H1 (cell line): ENCODE data around the gene ARID5B. TPM values are rescaled to one million over a fixed set of nuclear protein-coding genes. Genes with fewer than 3 reads are reported as not detected.

ENCODE experiments used
- CTCF ChIA-PET: fragments of 300-600 bp; sonication (Branson Sonifier 250); formaldehyde crosslinking; loops from one replicate; lab custom pipeline; 2021; ENCODE audit not compliant: partially characterized antibody; lab: Charles Lee
- POLR2A ChIA-PET: fragments of 300-600 bp; sonication (Branson Sonifier 250); formaldehyde crosslinking; loops from one replicate; lab custom pipeline; 2021; ENCODE audit warnings: inconsistent platforms; ENCODE audit not compliant: partially characterized antibody; lab: Charles Lee
- DNase-seq, 2 experiments: peaks; one replicate each; pipeline versions ENCODE4 v3.0.0 to v3.0.0-alpha.2; 2010 to 2022; ENCODE audit warnings: low spot score in 2 of 2, low read depth in 1 of 2, mixed read lengths in 1 of 2
- FAIRE-seq: peaks from 2 replicates; lab custom pipeline; 2011; peaks lifted over from hg19 to GRCh38; lab: Jason Lieb, UNC
- H2AFZ ChIP-seq: 2 replicates; pipeline ENCODE4 v1.8.1; 2012; ENCODE audit warnings: low read length, inconsistent platforms
- H2AK5ac ChIP-seq: 2 replicates; pipeline ENCODE4 v1.6.1; 2013; ENCODE audit warnings: low read depth, low read length
- H2BK120ac ChIP-seq: replicated peaks from 2 replicates; pipeline ENCODE3; 2013; ENCODE audit warnings: low read depth, low read length, inconsistent platforms
- H2BK12ac ChIP-seq: 2 replicates; pipeline ENCODE4 v1.6.1; 2013; ENCODE audit warnings: low read depth, low read length
- H2BK15ac ChIP-seq: 2 replicates; pipeline ENCODE4 v1.6.1; 2013; ENCODE audit warnings: low read length
- H2BK20ac ChIP-seq: 2 replicates; pipeline ENCODE4 v1.6.1; 2013; ENCODE audit warnings: low read length
- H2BK5ac ChIP-seq: 2 replicates; pipeline ENCODE4 v1.6.1; 2013; ENCODE audit warnings: low read depth, low read length
- H3K14ac ChIP-seq: 2 replicates; pipeline ENCODE4 v1.6.1; 2013; ENCODE audit warnings: inconsistent platforms; ENCODE audit not compliant: insufficient read length
- H3K18ac ChIP-seq: 2 replicates; pipeline ENCODE4 v1.6.1; 2013; ENCODE audit warnings: low read length; ENCODE audit errors: extremely low read depth
- H3K23ac ChIP-seq: 2 replicates; pipeline ENCODE4 v1.6.1; 2013; ENCODE audit warnings: inconsistent platforms; ENCODE audit not compliant: insufficient read length
- H3K23me2 ChIP-seq: 2 replicates; pipeline ENCODE4 v1.6.1; 2013; ENCODE audit warnings: low read depth, low read length
- H3K27ac ChIP-seq: 2 replicates; pipeline ENCODE4 v1.6.1; 2011; ENCODE audit warnings: low read depth, low read length, inconsistent platforms
- H3K27me3 ChIP-seq, 4 experiments: replicated peaks in 1 of 4; 1 replicate in 1 of 4; 2 replicates in 3 of 4; pipeline versions ENCODE4 v1.6.1 to v1.8.1; 2011 to 2013; ENCODE audit warnings: low read length in 3 of 4, mild to moderate bottlenecking in 3 of 4, inconsistent platforms in 2 of 4, mixed read lengths in 2 of 4, moderate library complexity in 1 of 4; ENCODE audit not compliant: control insufficient read depth in 3 of 4, insufficient read depth in 3 of 4; ENCODE audit errors: extremely low read depth in 1 of 4
- H3K36me3 ChIP-seq, 4 experiments: 2 replicates each; pipeline versions ENCODE4 v1.6.1 to v1.8.1; 2011 to 2013; ENCODE audit warnings: mild to moderate bottlenecking in 4 of 4, low read length in 3 of 4, moderate library complexity in 2 of 4, control low read depth in 1 of 4, inconsistent platforms in 1 of 4; ENCODE audit not compliant: insufficient read depth in 4 of 4, control insufficient read depth in 2 of 4
- H3K4ac ChIP-seq: replicated peaks from 2 replicates; pipeline ENCODE3; 2013; ENCODE audit warnings: low read length, low read depth, mixed read lengths, inconsistent platforms; ENCODE audit not compliant: insufficient read length
- H3K4me1 ChIP-seq, 4 experiments: replicated peaks in 1 of 4; 1 replicate in 1 of 4; 2 replicates in 3 of 4; pipeline versions ENCODE4 v1.6.1 to v1.8.1; 2011 to 2013; ENCODE audit warnings: low read length in 3 of 4, inconsistent platforms in 2 of 4, mixed read lengths in 1 of 4; ENCODE audit not compliant: insufficient read depth in 4 of 4, control insufficient read depth in 3 of 4
- H3K4me2 ChIP-seq, 2 experiments: 2 replicates each; pipeline versions ENCODE4 v1.6.1 to v1.8.1; 2011 to 2013; ENCODE audit warnings: low read depth in 2 of 2, low read length in 2 of 2, control low read depth in 1 of 2, inconsistent platforms in 1 of 2, mild to moderate bottlenecking in 1 of 2; ENCODE audit not compliant: insufficient read depth in 1 of 2
- H3K4me3 ChIP-seq, 4 experiments: fragments of 200-600, 300-600 bp in 1 of 4; sonication (generic), shearing (Covaris generic), sonication (Bioruptor Twin) in 1 of 4; 2 replicates each; pipeline versions ENCODE4 v1.5.1 to v1.8.1; 2011 to 2016; ENCODE audit warnings: low read length in 4 of 4, low read depth in 3 of 4, control low read depth in 2 of 4, inconsistent platforms in 2 of 4, mild to moderate bottlenecking in 2 of 4, mixed read lengths in 1 of 4, moderate library complexity in 1 of 4; ENCODE audit not compliant: insufficient read depth in 2 of 4; ENCODE audit errors: extremely low read depth in 1 of 4
- H3K56ac ChIP-seq: replicated peaks from 2 replicates; pipeline ENCODE3; 2013; ENCODE audit warnings: low read depth, mild to moderate bottlenecking, mixed read lengths, low read length, inconsistent platforms; ENCODE audit not compliant: insufficient read length
- H3K79me1 ChIP-seq: 2 replicates; pipeline ENCODE4 v1.6.1; 2013; ENCODE audit warnings: low read depth, low read length, control low read depth
- H3K79me2 ChIP-seq, 2 experiments: 2 replicates each; pipeline versions ENCODE4 v1.6.1 to v1.8.1; 2012 to 2013; ENCODE audit warnings: low read length in 2 of 2, mild to moderate bottlenecking in 2 of 2, inconsistent platforms in 1 of 2; ENCODE audit not compliant: insufficient read depth in 2 of 2, control insufficient read depth in 1 of 2
- H3K9ac ChIP-seq, 4 experiments: replicated peaks in 1 of 4; 1 replicate in 1 of 4; 2 replicates in 3 of 4; pipeline versions ENCODE4 v1.6.1 to v1.8.1; 2011 to 2013; ENCODE audit warnings: low read depth in 3 of 4, low read length in 3 of 4, control low read depth in 2 of 4, mild to moderate bottlenecking in 2 of 4, moderate library complexity in 2 of 4, inconsistent platforms in 1 of 4; ENCODE audit errors: extremely low read depth in 1 of 4
- H3K9me3 ChIP-seq, 2 experiments: 2 replicates each; pipeline versions ENCODE4 v1.6.1 to v1.8.1; 2012 to 2013; ENCODE audit warnings: mild to moderate bottlenecking in 2 of 2, moderate library complexity in 2 of 2, control low read depth in 1 of 2, inconsistent platforms in 1 of 2, low read depth in 1 of 2, low read length in 1 of 2, mixed read lengths in 1 of 2; ENCODE audit not compliant: insufficient read depth in 2 of 2
- H4K20me1 ChIP-seq, 2 experiments: replicated peaks in 1 of 2; 2 replicates each; pipeline versions ENCODE3 to v1.8.1; 2011 to 2013; ENCODE audit warnings: inconsistent platforms in 2 of 2, low read length in 2 of 2, mild to moderate bottlenecking in 1 of 2; ENCODE audit not compliant: insufficient read depth in 2 of 2, control insufficient read depth in 1 of 2
- H4K5ac ChIP-seq: 2 replicates; pipeline ENCODE4 v1.6.1; 2013; ENCODE audit warnings: low read length, low read depth, mixed read lengths, inconsistent platforms; ENCODE audit not compliant: insufficient read length
- H4K8ac ChIP-seq: 2 replicates; pipeline ENCODE4 v1.8.0; 2013; ENCODE audit warnings: mild to moderate bottlenecking, moderate library complexity, low read length, inconsistent platforms; ENCODE audit not compliant: insufficient read depth; ENCODE audit errors: extremely low read depth
- H4K91ac ChIP-seq: replicated peaks from 2 replicates; pipeline ENCODE3; 2013; ENCODE audit warnings: low read length, mixed read lengths, inconsistent platforms; ENCODE audit not compliant: insufficient read length
- ASH2L ChIP-seq: fragments of 200-600, 300-600 bp; sonication (generic); IDR thresholded peaks from one replicate; pipeline ENCODE4 v1.7.1; 2017; ENCODE audit warnings: low read length
- BCL11A ChIP-seq, 2 experiments: IDR thresholded peaks; one replicate each; pipeline ENCODE4 v1.6.1; 2011; ENCODE audit warnings: low read depth in 2 of 2, low read length in 2 of 2, mild to moderate bottlenecking in 2 of 2
- CHD1 ChIP-seq: IDR thresholded peaks from 2 replicates; pipeline ENCODE4 v1.6.1; 2012; ENCODE audit warnings: low read depth, low read length, improper control_type of control experiment
- CHD2 ChIP-seq: IDR thresholded peaks from 2 replicates; pipeline ENCODE4 v1.6.1; 2012; ENCODE audit warnings: low read length, improper control_type of control experiment
- CREB1 ChIP-seq: IDR thresholded peaks from 2 replicates; pipeline ENCODE4 v1.6.1; 2012; ENCODE audit warnings: inconsistent platforms
- HDAC2 ChIP-seq, 2 experiments: fragments of 300-600 bp in 1 of 2; sonication (generic) in 1 of 2; IDR thresholded peaks; 2 replicates each; pipeline ENCODE4 v1.6.1; 2011 to 2012; ENCODE audit warnings: low read depth in 2 of 2, low read length in 2 of 2, mild to moderate bottlenecking in 2 of 2, moderate library complexity in 2 of 2, borderline replicate concordance in 1 of 2, inconsistent platforms in 1 of 2
- KDM4A ChIP-seq: IDR thresholded peaks from one replicate; pipeline ENCODE4 v1.7.1; 2012; ENCODE audit warnings: low read depth, mild to moderate bottlenecking, moderate library complexity, low read length, inconsistent platforms; ENCODE audit not compliant: severe bottlenecking
- MAX ChIP-seq: IDR thresholded peaks from 2 replicates; pipeline ENCODE4 v1.6.1; 2012; ENCODE audit warnings: inconsistent platforms
- SAP30 ChIP-seq: fragments of 300-600 bp; sonication (generic); IDR thresholded peaks from 2 replicates; pipeline ENCODE4 v1.7.1; 2012; ENCODE audit warnings: low read length, moderate library complexity, mild to moderate bottlenecking, inconsistent platforms; ENCODE audit not compliant: insufficient read depth, insufficient replicate concordance
- SIN3A ChIP-seq, 2 experiments: IDR thresholded peaks in 1 of 2; conservative IDR thresholded peaks in 1 of 2; 2 replicates each; pipeline ENCODE4 v1.6.1; 2011 to 2012; ENCODE audit warnings: low read length in 2 of 2, improper control_type of control experiment in 1 of 2, low read depth in 1 of 2, mild to moderate bottlenecking in 1 of 2
- SP2 ChIP-seq: IDR thresholded peaks from 2 replicates; pipeline ENCODE4 v1.6.1; 2012; ENCODE audit warnings: mild to moderate bottlenecking, low read length, inconsistent platforms
- SP4 ChIP-seq: IDR thresholded peaks from 2 replicates; pipeline ENCODE4 v1.6.1; 2012; ENCODE audit warnings: low read length, inconsistent platforms
- YY1 ChIP-seq: IDR thresholded peaks from 2 replicates; pipeline ENCODE4 v1.6.1; 2011; ENCODE audit warnings: low read depth, mild to moderate bottlenecking, low read length
- WGBS, 2 experiments: shearing (Covaris generic) in 1 of 2; methylation state at CpG; one replicate each; pipeline versions ENCODE4 v1.1.6 to v1.1.7; 2013 to 2015; ENCODE audit warnings: low lambda C conversion rate in 2 of 2, mixed read lengths in 2 of 2, inconsistent platforms in 1 of 2, low coverage in 1 of 2, missing lambda C conversion rate in 1 of 2; ENCODE audit not compliant: insufficient replicate concordance in 2 of 2, insufficient coverage in 1 of 2, insufficient read length in 1 of 2; ENCODE audit errors: extremely low coverage in 1 of 2, missing lambda C conversion rate in 1 of 2; 5-methylcytosine and 5-hydroxymethylcytosine counted together
- polyA plus RNA-seq, 7 experiments: library from polyadenylated mRNA; depleted of rRNA in 3 of 7; stranded (reverse) in 5 of 7; unstranded in 2 of 7; fragments of >200 nt in 5 of 7; fragments of 200-250 nt in 2 of 7; gene quantifications; 1 replicate in 5 of 7; 2 replicates in 1 of 7; 4 replicates in 1 of 7; pipeline versions ENCODE4 v1.2.1 to v1.2.3, GENCODE V29; 2011 to 2013; ENCODE audit warnings: missing spikeins in 2 of 7, mixed read lengths in 2 of 7
- total RNA-seq: library from RNA; stranded (reverse); fragmentation: NEBNext Ultra II Directional; extraction: Animal tissue kit (Norgen Biotek cat#: 25700); gene quantifications from 2 replicates; pipeline ENCODE4 v1.2.1, GENCODE V29; 2021

ARID5B gene
- total and polyA plus RNA-seq, 2 of the 8 experiments (the other 6 are each of a cell fraction or from before 2014, with no cell fraction given): 0.21 to 1.1 TPM

- Histone ChIP-seq H4K91ac (no peak overlapping the region), H2BK15ac (no peak overlapping the region), H3K9me3 (no peaks in the 10 kb centered on the region), H3K27ac (no peak overlapping the region), H3K23ac (no peak overlapping the region), H3K56ac (peak overlapping the region; percentile 48), H2BK5ac (no peak overlapping the region), H3K79me1 (no peaks in the 10 kb centered on the region), H3K79me2 (no peaks in the 10 kb centered on the region), H3K18ac (no peak overlapping the region), H3K36me3 (no peaks in the 10 kb centered on the region), H4K20me1 (no peaks in the 10 kb centered on the region), H3K9ac (no peak overlapping the region), H2BK20ac (no peak overlapping the region), H3K27me3 (no peaks in the 10 kb centered on the region), H2BK120ac (no peak overlapping the region), H2AFZ (no peak overlapping the region), H3K4me2 (no peak overlapping the region), H3K4me3 (no peak overlapping the region), H4K8ac (no peak overlapping the region), H3K4ac (no peak overlapping the region), H3K23me2 (no peaks in the 10 kb centered on the region), H3K14ac (no peak overlapping the region), H3K4me1 (no peaks in the 10 kb centered on the region), H4K5ac (no peak overlapping the region), H2AK5ac (no peak overlapping the region), H2BK12ac (no peak overlapping the region)
- DNase-seq: no peak
- 94% methylated on average over 6 of the region's 6 CpGs; no CpG with 5 or more reads in 1 of the 2 experiments for WGBS, 2 experiments
- TF ChIP-seq HDAC2 (IDR thresholded peaks at IDR 0.05; ENCODE audit: borderline replicate concordance in 1 of 2, low read depth in 2 of 2, low read length in 2 of 2) (no peak), CREB1 (no peak), ASH2L (no peak), CHD1 (no peak), BCL11A (IDR thresholded peaks at IDR 0.05; ENCODE audit: low read depth in 2 of 2, low read length in 2 of 2) (no peak), KDM4A (no peak), CHD2 (no peak), SAP30 (no peak), YY1 (no peak), SIN3A (conservative IDR thresholded peaks at IDR 0.05 in 1 of 2, IDR thresholded peaks at IDR 0.05 in 1 of 2; ENCODE audit: low read depth in 1 of 2, low read length in 2 of 2) (no peak), MAX (no peak), SP2 (no peak), SP4 (no peak)
- FAIRE-seq: no peak
- CTCF ChIA-PET: no interaction called here
- POLR2A ChIA-PET: no interaction called here
These were observed 68.9 kb downstream of the ARID5B start for GRCh38 chr10:61970182-61971002.
